ENCODE data around the gene ANKLE2. TPM values are rescaled to one million over a fixed set of nuclear protein-coding genes. Genes with fewer than 3 reads are reported as not detected.
"Not testable (repeated sequence)": the region's sequence is repeated elsewhere in the genome, so short reads cannot be mapped to it uniquely, and the experiment has no call there.

Gene ANKLE2
- total and polyA plus RNA-seq, 4 donors: 32.3 to 56.4 (median 52.3) TPM

DNA sequence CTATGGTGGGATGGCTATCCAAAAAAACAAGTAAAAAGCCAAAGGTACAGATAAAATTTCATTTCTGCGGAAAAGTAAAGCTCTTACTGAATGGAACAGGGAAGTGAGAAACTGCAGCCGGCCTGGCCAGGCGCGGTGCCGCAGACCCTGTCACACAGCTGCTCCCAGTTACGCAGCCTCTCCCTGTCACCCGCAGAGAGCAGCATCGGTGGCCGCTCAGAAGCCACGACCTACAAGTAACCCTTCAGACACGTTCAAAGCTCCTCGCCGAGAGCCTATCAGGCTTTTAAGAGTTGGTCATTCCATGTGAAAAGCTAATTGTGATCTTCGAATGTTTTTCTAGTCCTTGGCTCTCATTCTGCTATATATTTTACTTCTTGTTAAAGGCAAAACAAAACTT, 11.0 kb upstream of the ANKLE2 start:
- H3K4me3 ChIP-seq (ENCODE audit: low read depth, low read length): no peak overlapping the region
- WGBS (ENCODE audit: insufficient coverage): 88% methylated on average over 11 of the region's 14 CpGs
- no peaks in the 10 kb centered on the region for H3K9me3 ChIP-seq (ENCODE audit: control insufficient read depth, insufficient read depth, low read length)
- H3K4me1 ChIP-seq (ENCODE audit: control insufficient read depth, insufficient read depth, low read length): peaks cover 13% of the 10 kb centered on the region
- no peak for DNase-seq (ENCODE audit: low read depth in 4 of 6, low spot score in 6 of 6)
- no peaks in the 10 kb centered on the region for H3K27me3 ChIP-seq (ENCODE audit: control insufficient read depth, insufficient read depth, low read length)
- no peak overlapping the region for H3K27ac ChIP-seq (ENCODE audit: low read depth, low read length)
- H3K36me3 ChIP-seq (ENCODE audit: control insufficient read depth, insufficient read depth, low read length): peaks cover 79% of the 10 kb centered on the region

DNA sequence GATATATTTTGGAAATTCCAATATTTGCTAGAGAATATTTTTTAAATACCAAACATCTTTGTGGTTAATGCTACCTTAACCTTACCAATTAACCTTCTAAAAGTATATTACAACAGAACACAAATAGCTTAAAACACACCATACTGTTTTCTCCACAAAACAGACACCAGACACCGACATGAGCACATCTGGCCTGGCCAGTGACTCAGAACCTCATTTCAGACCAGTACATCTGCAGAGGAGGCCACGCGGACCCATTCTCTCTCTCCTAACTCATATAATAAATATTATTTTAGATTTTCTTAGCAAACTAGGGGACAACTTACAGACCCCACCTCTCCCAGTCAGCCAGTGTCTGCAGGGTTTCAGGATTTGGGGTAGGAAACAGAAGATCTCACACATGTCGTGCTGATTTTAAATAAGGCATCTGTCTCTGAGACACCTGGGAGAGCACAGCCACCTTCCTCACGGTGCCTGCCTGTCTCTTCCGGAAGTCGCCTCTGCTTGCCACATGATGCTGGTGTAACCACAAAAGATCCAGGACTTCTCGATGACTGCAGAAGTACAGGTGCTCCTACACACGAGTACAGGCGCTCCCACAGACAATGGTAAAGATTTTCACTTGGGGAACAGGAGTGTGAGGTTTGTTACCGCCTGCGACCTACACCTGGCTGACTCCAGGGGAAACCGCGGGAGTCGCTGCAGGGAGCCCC, 9.7 kb upstream of the ANKLE2 start:
- H3K36me3 ChIP-seq (ENCODE audit: control insufficient read depth, insufficient read depth, low read length): peaks cover 69% of the 10 kb centered on the region
- DNase-seq (ENCODE audit: low read depth in 4 of 6, low spot score in 6 of 6): no peak
- WGBS (ENCODE audit: insufficient coverage): 94% methylated on average over 13 of the region's 15 CpGs

DNA sequence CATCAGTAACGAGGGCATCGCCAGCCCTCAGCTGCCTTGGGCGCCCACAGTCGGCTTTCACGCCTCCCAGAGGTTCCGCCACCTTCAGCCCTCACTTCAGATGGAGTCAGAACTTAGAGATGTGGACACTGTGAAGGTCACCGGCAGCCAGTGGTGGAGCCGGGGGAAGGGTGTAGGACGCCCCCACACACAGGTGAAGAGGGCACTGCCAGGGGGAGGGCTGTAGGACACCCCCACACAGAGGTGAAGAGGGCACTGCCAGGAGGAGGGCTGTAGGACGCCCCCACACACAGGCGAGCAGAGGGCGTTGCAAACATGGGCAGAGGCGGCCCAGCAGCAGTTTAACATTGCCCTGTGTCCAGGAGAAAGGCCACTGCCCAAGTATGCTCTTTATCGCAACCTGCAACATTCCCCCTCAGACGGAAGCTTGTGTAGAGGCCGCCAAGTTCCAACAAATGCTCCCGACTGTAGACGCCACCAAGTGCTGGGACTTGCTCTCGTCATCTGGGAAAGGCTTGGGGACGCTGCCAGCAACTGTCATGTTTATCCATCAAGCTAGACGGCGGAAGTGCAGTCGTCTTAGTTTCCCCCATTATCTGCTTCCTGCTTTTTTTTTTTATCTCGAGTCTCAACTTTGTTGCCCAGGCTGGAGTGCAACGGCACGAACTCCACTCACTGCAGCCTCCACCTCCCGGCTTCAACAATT, 4.9 kb upstream of the ANKLE2 start:
- Histone ChIP-seq H3K9me3 (ENCODE audit: control insufficient read depth, insufficient read depth, low read length) (no peaks in the 10 kb centered on the region), H3K4me1 (ENCODE audit: control insufficient read depth, insufficient read depth, low read length) (peaks cover 17% of the 10 kb centered on the region), H3K27me3 (ENCODE audit: control insufficient read depth, insufficient read depth, low read length) (no peaks in the 10 kb centered on the region), H3K27ac (ENCODE audit: low read depth, low read length) (no peak overlapping the region), H3K4me3 (ENCODE audit: low read depth, low read length) (no peak overlapping the region), H3K36me3 (ENCODE audit: control insufficient read depth, insufficient read depth, low read length) (peaks cover 34% of the 10 kb centered on the region)
- DNase-seq (ENCODE audit: low read depth in 4 of 6, low spot score in 6 of 6): peak in 1 of 6 donors; percentile 34
- 83% methylated on average over 24 of the region's 27 CpGs for WGBS (ENCODE audit: insufficient coverage)

More for the DNA sequence above, 9.7 kb upstream of the ANKLE2 start:
- no peak overlapping the region for H3K27ac ChIP-seq (ENCODE audit: low read depth, low read length)
- peaks cover 8% of the 10 kb centered on the region for H3K4me1 ChIP-seq (ENCODE audit: control insufficient read depth, insufficient read depth, low read length)
- H3K27me3 ChIP-seq (ENCODE audit: control insufficient read depth, insufficient read depth, low read length): no peaks in the 10 kb centered on the region
- H3K4me3 ChIP-seq (ENCODE audit: low read depth, low read length): no peak overlapping the region
- H3K9me3 ChIP-seq (ENCODE audit: control insufficient read depth, insufficient read depth, low read length): no peaks in the 10 kb centered on the region

DNA sequence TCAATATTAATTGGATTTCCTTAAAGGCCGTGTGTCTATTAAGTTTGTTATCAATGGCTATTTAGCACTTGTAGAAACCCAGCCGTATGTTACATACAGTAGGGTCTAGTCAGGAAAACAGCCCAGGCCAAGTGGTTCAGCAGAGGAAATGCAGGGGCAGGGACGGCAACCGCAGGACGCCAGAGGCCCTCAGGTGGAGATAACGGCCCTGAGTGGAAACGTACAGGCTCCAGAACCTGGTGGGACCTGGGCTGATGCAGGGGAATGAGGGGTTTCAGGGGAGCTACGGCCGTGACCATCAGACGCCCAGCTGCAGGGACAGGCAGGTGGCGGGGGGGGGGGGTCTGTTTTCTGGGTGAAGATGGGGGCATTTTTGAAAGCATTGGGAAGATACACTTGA, 3.7 kb upstream of the ANKLE2 start:
- Histone ChIP-seq H3K27me3 (ENCODE audit: control insufficient read depth, insufficient read depth, low read length) (no peaks in the 10 kb centered on the region), H3K4me3 (ENCODE audit: low read depth, low read length) (no peak overlapping the region), H3K27ac (ENCODE audit: low read depth, low read length) (no peak overlapping the region), H3K36me3 (ENCODE audit: control insufficient read depth, insufficient read depth, low read length) (peaks cover 27% of the 10 kb centered on the region), H3K9me3 (ENCODE audit: control insufficient read depth, insufficient read depth, low read length) (no peaks in the 10 kb centered on the region), H3K4me1 (ENCODE audit: control insufficient read depth, insufficient read depth, low read length) (peaks cover 26% of the 10 kb centered on the region)
- 80% methylated on average over 11 of the region's 11 CpGs for WGBS (ENCODE audit: insufficient coverage)
- no peak for DNase-seq (ENCODE audit: low read depth in 4 of 6, low spot score in 6 of 6)

DNA sequence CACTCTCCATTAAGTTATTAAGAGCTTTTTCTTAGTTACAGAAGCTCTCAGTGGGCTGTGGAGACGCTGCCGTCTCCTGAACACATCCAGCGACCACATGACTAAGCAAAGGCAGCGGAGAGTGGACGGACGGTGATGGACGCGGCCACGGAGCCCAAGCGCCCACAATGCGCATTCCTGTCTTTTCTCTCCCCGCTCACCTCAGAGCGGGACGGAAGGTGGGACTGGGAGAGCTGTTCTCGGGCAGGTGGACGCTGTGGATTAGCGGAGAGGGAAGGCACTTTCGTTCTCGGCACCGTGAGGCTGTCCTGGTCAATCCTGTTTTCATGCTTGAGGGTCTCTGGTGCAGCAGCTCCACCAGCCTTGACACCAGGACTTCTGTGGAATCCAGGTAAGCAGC, 2.6 kb upstream of the ANKLE2 start:
- Histone ChIP-seq H3K36me3 (ENCODE audit: control insufficient read depth, insufficient read depth, low read length) (peaks cover 20% of the 10 kb centered on the region), H3K27me3 (ENCODE audit: control insufficient read depth, insufficient read depth, low read length) (no peaks in the 10 kb centered on the region), H3K4me1 (ENCODE audit: control insufficient read depth, insufficient read depth, low read length) (peaks cover 29% of the 10 kb centered on the region), H3K27ac (ENCODE audit: low read depth, low read length) (no peak overlapping the region), H3K4me3 (ENCODE audit: low read depth, low read length) (no peak overlapping the region), H3K9me3 (ENCODE audit: control insufficient read depth, insufficient read depth, low read length) (no peaks in the 10 kb centered on the region)
- no peak for DNase-seq (ENCODE audit: low read depth in 4 of 6, low spot score in 6 of 6)
- 95% methylated on average over 18 of the region's 20 CpGs for WGBS (ENCODE audit: insufficient coverage)

DNA sequence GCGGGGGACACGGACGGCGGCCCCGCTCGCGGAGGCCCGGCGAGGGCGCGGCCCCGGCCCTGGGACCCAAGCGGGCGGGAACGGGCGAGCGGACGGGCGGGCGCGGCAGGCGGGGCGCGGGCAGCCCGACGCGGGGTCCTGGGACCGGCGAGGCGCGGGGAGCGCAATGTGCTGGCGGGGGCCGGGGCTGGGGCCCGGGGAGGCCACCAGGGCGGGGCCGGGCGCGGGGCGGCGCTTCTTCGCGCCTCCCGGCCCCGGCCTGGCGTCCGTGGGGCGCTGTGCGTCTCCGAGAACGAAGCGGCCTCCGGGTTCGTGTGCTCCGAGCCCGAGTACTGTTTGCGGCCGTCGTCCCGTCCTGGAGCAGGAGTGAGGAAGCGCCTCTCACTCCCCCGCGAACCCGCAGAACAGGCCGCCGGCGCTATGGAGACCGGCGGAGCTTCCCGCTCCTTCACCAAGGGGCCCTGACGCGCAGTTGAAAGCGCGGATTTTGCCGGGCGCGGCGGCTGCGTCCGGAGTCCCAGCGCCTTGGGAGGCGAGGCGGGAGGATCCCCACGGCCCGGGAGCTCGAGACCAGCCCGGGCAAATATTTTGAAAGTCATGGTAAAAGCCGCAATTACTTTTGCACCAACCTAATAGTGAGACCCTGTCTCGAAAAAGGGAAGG, 420 bp upstream of the ANKLE2 start:
- WGBS (ENCODE audit: insufficient coverage): under 1% methylated on average over 87 of the region's 89 CpGs
- Histone ChIP-seq H3K4me3 (ENCODE audit: low read depth, low read length) (peak overlapping the region; percentile 80), H3K27me3 (ENCODE audit: control insufficient read depth, insufficient read depth, low read length) (no peaks in the 10 kb centered on the region), H3K36me3 (ENCODE audit: control insufficient read depth, insufficient read depth, low read length) (peaks cover 35% of the 10 kb centered on the region), H3K9me3 (ENCODE audit: control insufficient read depth, insufficient read depth, low read length) (no peaks in the 10 kb centered on the region), H3K4me1 (ENCODE audit: control insufficient read depth, insufficient read depth, low read length) (peaks cover 23% of the 10 kb centered on the region), H3K27ac (ENCODE audit: low read depth, low read length) (peak overlapping the region; percentile 94)
- DNase-seq (ENCODE audit: low read depth in 4 of 6, low spot score in 6 of 6): peak; percentile 61 to 95 (median 73)

DNA sequence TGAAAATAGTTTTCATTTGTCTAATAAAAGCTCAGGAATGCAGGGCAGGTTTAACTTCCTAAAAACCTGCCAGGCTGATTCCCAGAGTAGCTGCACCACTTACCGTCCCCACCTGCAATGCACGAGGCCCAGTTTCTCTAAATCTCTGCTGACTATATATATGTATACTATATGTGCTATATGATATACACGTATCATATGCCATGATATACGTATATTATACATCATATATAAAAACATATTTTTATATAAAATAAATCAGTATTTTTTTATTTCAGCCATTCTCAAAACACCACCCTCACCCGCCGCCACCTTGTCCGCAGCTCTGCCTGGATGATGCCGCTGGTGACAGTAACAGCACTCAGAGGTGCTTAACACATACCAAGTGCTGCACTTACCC, 2.3 kb downstream of the ANKLE2 start:
- Histone ChIP-seq H3K27ac (ENCODE audit: low read depth, low read length) (no peak overlapping the region), H3K4me3 (ENCODE audit: low read depth, low read length) (no peak overlapping the region), H3K4me1 (ENCODE audit: control insufficient read depth, insufficient read depth, low read length) (peaks cover 23% of the 10 kb centered on the region), H3K36me3 (ENCODE audit: control insufficient read depth, insufficient read depth, low read length) (peaks cover 44% of the 10 kb centered on the region), H3K9me3 (ENCODE audit: control insufficient read depth, insufficient read depth, low read length) (no peaks in the 10 kb centered on the region), H3K27me3 (ENCODE audit: control insufficient read depth, insufficient read depth, low read length) (no peaks in the 10 kb centered on the region)
- no peak for DNase-seq (ENCODE audit: low read depth in 4 of 6, low spot score in 6 of 6)
- WGBS (ENCODE audit: insufficient coverage): 100% methylated on average over 4 of the region's 8 CpGs

DNA sequence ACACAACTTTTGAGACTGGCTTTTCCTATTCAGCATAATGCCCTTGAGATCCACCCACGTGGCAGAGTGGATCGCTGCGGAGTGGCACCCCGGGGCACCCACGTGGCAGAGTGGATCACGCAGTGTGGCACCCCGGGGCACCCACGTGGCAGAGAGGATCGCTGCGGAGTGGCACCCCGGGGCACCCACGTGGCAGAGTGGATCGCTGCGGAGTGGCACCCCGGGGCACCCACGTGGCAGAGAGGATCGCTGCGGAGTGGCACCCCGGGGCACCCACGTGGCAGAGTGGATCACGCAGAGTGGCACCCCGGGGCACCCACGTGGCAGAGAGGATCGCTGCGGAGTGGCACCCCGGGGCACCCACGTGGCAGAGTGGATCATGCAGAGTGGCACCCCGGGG, 2.8 kb downstream of the ANKLE2 start:
- Histone ChIP-seq H3K4me1 (ENCODE audit: control insufficient read depth, insufficient read depth, low read length) (peaks cover 23% of the 10 kb centered on the region), H3K36me3 (ENCODE audit: control insufficient read depth, insufficient read depth, low read length) (peaks cover 42% of the 10 kb centered on the region)
- H3K4me3 ChIP-seq (ENCODE audit: low read depth, low read length); H3K9me3 ChIP-seq (ENCODE audit: control insufficient read depth, insufficient read depth, low read length); DNase-seq (ENCODE audit: low read depth in 4 of 6, low spot score in 6 of 6); H3K27me3 ChIP-seq (ENCODE audit: control insufficient read depth, insufficient read depth, low read length); H3K27ac ChIP-seq (ENCODE audit: low read depth, low read length): not testable (repeated sequence)
- WGBS (ENCODE audit: insufficient coverage): 95% methylated on average over 9 of the region's 28 CpGs

DNA sequence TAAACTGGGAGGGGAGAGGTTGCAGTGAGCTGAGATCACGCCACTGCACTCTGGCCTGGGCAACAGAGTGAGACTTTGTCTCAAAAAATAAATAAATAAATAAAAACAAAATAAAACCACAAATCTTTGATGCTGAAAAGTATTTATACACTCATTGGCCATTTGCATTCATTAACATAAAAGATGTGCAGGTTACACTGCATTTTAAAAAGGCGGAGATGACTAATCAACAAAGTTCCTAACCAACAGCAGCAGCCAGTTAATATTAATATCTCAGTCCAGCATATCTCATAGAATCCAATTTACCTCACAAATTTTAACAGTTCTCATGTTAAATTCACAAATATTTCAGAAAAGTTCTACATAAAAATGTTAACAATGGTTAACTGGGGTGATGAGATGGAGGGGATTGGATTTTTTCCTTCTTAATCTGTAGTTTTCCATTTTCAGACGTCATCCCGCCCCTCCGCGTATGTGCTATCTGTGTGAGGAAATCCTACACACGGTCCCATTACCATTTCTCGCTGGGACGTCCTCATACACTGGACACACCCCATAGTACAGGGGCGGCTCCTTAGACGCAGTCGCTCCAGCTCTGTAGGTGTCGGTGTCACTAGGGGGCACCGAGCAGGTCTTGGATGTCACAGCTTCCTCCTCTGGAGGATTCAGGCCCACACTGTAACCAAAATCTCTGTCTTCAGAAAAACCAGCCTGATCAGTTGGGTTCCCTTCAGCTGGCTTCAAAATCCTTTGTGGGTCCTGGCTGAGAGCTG, 7.3 kb downstream of the ANKLE2 start:
- no peaks in the 10 kb centered on the region for H3K9me3 ChIP-seq (ENCODE audit: control insufficient read depth, insufficient read depth, low read length)
- no peak overlapping the region for H3K27ac ChIP-seq (ENCODE audit: low read depth, low read length)
- peaks cover 78% of the 10 kb centered on the region for H3K36me3 ChIP-seq (ENCODE audit: control insufficient read depth, insufficient read depth, low read length)
- no peaks in the 10 kb centered on the region for H3K4me1 ChIP-seq (ENCODE audit: control insufficient read depth, insufficient read depth, low read length)
- H3K4me3 ChIP-seq (ENCODE audit: low read depth, low read length): no peak overlapping the region
- DNase-seq (ENCODE audit: low read depth in 4 of 6, low spot score in 6 of 6): no peak
- WGBS (ENCODE audit: insufficient coverage): 82% methylated on average over 8 of the region's 14 CpGs
- H3K27me3 ChIP-seq (ENCODE audit: control insufficient read depth, insufficient read depth, low read length): no peaks in the 10 kb centered on the region
